ENCODE results near the gene LRRC27.
"Not testable (repeated sequence)": the region's sequence is repeated elsewhere in the genome, so short reads cannot be mapped to it uniquely, and the experiment has no call there.

The LRRC27 gene

GRCh38 chr10:132301371-132302330 lies 30.3 kb upstream of the LRRC27 start:
- no peak for DNase-seq

- DNase-seq: no peak
These were observed 29.3 kb upstream of the LRRC27 start for GRCh38 chr10:132302421-132303310.

DNA sequence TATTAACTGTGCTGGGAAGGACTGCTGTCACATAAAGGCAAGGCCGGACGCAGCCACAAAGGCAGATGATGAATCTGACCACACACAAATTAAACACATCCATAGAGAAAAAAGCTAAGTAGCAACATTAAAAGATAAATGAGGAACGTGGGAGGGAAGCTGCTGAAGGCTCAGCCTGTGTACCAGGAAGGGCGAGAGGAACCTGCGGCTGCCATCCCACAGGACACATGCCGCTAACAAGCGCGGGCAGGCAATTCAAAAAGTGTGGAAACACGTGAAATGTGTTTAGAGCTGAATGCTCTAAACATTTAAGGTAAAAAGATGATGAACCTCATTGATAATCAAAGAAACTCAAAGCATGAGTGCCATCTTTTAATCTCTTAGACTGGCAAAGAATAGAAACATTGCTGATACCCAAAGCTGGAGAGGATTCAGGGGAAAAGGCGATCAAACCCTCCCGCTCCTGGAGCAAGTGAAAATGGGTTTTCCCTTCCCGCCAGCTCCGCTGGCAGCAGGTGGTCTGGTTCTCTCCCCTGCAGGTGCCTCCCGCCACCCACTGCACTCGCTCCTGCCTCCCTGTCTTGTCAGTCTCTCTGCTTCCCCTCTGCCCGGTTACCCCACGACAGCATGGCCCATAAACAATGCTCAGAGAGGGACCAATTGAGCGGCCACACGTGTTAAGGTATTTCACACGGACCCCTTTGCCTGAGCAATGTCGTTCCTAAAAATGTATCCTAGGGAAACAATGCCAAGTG lies 28.5 kb upstream of the LRRC27 start:
- no peak for DNase-seq

DNA sequence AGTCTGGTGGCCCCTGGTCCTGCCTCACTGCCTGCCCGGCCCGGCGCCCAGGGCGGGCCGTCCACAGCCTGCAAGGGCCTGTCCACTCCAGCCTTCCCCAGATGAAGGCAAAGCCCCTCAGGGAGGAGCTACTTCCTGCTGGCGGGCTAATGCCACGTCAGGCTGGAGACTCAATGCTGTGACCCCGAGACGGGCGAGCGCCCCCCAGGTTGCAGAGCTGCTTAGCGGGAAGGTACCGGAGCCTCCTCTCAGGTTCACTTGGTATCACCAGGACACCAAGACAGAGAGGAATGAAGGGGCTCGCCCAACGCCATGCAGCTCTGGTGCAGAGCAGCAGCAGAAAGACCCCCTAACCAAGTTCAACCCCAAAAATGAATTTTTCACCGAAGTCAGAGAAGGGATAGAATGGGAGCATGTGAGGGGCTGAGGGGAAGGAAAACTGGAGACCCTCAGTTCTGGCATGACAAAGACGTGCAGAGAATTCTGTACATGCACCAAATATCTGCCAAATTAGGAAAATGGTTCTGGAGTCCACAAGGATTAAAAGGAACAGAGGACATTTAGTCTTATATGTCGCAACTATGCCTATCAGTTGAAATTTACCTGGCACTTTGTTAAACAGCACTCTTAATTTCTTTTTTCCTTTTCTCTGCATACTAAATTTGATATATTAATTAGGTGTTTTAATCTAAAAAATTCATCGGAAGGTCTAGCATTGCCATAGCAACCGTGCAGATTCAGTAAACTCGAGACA lies 27.1 kb upstream of the LRRC27 start:
- no peak for DNase-seq

GRCh38 chr10:132305654-132306342 lies 26.2 kb upstream of the LRRC27 start:
- DNase-seq: no peak

GRCh38 chr10:132306343-132306685 lies 25.7 kb upstream of the LRRC27 start:
- no peak for DNase-seq

DNA sequence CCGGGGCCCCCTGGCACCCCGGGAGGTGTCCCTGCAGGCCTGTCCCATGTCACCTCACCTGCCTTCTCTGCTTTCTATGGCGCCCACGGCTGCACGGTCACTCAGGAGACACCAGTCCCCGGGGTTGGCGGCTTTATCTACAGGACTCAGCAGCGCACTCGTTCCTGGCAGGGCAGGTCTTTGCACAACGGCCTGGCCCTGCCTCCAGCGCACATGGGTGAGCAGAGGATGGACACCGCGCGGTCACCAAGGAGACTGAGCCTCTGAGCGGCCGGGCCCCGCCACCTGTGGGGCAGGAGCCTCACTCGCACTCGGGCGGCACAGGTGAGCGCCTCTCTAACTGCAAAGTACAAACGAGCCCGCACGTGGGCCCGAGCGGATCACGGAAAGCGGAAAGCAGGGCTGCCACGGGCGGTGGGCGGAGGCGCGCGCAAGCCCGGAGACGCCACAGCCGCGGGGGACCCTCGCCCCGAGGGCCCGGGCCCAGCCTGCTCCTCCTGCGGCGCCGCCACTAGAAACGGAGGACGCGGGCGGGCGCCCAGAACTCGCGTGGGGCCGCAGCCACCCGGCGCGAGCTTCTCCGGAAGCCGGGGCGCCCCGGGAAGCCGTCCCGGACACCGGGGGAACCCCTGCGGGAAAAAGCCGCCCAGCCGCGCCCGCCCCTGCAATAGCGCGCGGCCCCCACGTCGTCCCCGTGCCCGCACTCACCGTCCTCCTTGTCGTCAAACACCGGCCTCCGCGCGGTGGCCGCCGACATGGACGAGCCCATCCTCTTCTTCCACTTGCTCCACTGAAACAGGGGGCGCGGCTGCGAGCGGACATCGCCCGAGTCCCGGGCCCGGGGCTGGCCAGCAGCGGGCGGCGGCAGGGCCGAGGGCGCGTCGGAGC lies 24.9 kb upstream of the LRRC27 start:
- DNase-seq: no peak

DNA sequence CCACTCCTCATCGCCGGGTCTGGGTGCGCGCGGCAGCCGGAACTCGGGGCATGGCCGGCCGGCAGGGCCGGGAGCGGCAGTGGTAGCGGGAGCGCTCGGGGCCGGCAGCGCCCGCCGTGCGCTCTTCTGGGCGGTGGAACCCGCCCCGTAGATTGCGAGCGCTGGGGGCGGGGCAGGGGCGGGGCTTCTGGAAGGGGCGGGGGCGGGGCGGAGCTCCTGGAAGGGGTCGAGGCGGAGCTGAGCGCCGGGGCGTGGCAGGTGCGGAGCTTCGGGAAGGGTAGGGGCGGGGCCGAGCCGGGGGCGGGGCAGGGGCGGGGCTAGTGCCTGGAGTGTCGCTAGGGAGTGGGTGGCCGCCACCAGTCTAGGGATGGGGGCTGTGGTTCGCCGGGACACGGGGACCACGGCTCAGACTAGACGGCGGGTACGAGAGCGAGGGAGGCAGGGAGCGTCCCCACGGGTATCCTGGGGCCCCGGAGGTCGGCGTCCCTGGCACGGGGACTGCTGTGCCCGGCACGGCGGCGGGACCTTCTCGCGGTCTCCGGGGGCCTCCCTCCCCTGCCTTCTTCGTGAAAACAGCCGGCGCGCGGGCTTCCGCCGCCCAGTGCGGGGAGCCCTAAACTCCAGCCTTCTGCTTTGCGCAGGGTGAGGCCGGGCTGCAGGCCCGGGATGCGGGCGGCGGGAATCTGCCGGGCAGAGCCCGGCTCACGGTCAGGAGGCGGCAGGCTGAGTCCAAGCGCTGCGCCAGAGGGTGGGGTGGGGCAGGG lies 24.0 kb upstream of the LRRC27 start, which contains the start of gene STK32C:
Gene STK32C, minus strand, starts transcription at position 128 of the 764 bp plus-strand sequence. Its CDS starts 117 bp downstream, at position 11.
- DNase-seq: peak; percentile 75

DNA sequence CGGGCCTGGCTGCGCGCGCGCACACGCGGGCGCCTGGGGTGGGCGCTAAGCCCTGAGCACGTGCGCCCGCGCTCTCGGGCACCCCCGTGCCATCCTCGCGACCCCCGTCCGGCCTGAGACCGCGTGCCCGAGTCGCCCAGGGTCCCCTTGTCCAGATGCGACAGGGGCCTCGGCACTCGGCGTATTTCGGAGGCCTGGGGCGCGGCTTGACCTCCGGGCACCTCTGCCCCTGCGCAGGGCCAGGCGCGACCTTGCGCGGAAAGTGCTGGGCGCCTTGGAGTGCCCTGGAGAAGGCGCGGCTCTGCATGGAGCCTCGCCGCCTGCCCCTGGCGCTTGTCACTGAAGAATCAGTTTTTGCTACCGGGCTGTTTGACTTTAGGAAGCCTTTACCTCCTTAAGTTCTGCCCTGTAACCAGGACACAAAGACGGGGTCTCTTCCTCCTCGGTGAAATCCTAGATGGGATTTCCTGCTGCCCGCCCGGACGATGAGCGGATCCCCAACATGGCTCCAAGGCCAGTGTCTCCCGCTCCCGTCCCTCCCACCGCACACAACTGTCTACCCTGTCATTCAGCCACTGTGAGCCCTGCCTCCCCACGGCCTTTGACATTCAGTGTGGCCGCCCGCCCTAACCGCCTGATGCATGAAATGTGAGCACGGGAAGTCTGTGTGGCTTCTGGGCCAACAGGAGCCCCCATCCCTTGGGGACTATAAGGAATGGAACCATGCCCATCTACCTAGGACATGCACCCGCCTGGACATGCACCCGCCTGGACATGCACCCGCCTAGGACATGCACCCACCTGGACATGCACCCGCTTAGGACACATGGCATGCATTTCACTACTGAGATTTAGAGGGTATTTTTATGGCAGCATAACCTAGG lies 23.2 kb upstream of the LRRC27 start:
- DNase-seq: no peak

DNA sequence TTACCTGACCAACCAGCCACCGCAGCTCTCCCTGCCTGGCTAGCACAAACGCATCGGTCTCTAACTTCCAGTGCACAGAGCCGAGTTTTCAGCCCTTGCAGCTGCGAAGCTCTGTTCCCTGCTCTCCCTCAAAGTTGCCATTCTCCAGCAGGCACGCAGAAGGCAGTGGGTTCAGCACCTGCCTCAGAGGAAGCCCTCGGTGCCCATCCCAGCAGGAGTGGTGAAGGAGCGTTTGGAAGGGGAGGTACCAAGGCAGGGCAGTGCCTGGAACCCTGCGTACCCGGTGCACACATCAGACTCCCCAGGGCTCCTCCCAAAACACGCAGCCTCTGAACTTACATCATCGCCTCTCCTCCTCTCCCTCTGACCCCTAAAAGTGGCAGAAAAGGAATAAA lies 22.5 kb upstream of the LRRC27 start:
- DNase-seq: no peak

DNA sequence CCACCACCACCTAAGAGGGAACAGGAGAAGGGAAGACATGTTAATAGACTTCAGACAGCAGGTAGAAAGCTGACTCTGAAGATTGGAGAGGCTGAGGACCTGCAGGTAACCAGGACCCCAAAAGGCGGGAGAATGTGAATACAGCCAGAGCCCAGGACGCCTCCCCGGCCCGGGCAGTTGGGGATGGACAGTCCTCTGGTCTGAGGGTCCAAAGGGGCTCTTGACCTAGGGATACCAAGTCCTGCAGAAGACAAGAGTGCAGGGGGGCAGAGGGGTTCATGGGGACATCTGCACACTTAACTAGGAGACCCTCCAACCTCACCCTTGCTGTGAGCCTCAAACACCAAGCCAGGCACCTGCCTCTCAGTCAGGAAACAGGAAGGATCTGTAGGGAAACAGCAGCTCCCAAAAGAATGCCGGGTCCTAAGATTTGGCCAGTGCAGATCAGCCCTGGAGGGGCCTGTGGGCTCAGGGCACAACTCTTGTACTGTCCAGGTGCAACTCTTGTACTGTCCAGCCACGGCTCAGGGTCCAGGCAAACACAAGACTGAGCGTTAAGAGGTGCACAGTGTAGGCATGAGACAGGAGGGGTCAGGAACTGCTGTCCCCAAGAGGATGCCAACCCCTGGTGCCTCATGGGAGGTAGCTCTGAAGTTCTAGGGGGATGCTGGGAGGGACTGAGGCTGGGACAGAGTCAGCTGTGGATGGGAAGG lies 22.0 kb upstream of the LRRC27 start:
- no peak for DNase-seq

GRCh38 chr10:132310701-132311337 lies 21.2 kb upstream of the LRRC27 start:
- DNase-seq: no peak

DNA sequence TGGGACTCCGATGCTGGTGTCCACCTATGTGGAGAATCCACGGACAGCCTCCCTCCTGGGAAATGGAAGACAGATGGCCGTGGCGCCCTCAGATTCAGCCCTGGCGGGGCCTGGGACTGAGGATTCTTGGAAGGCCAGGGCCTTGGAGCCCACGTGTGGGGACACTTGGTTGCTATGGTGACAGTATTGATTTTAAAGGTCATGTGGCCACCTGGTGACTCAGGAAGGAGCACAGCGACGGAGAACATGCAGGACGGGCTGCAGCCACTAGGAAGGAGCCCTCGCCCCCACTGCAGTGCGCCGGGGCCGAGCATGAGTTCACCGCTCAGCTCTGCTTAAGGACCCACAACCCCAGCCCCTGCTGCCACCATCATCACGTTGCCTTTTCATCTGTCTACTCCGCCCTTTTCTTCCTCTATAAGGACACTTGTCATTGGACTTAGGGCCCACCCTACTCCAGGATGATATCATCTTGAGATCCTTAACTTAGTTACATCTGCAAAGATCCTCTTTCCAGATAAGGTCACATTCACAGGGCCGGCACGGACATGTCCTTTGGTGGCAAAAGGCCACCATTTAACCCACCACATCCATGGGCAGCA lies 20.6 kb upstream of the LRRC27 start:
- no peak for DNase-seq

GRCh38 chr10:132313305-132313704 lies 18.7 kb upstream of the LRRC27 start:
- no peak for DNase-seq

DNA sequence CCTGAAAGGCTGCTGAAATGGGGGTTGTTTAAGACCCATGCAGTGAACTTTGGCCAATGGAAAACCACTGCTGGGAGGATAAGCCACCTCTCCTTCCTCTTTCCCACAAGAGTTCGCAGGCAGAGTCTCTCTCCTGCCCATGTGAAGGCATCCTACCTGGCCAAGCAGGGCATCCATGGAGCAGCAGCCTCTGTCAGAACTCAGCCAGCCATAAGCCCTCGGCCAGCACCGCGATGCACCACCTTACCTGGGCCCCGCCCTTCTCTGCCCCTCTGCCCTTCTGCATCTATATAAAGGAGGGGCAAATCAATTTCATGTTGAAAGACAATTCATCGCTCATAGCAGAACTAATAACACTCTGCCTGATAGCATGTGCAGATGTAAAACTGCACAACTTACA lies 18.1 kb upstream of the LRRC27 start:
- DNase-seq: no peak

- no peak for DNase-seq
These were observed 17.7 kb upstream of the LRRC27 start for GRCh38 chr10:132314336-132314735.

- not testable (repeated sequence) for DNase-seq
These were observed 17.1 kb upstream of the LRRC27 start for GRCh38 chr10:132314881-132315280.

All from NCI-H1048 (cell line).